Fibroblast of the aortic adventitia (primary cell): ENCODE measurements around the gene SDE2. TPM values are rescaled to one million over a fixed set of nuclear protein-coding genes. Genes with fewer than 3 reads are reported as not detected.
"Not testable (repeated sequence)": the region's sequence is repeated elsewhere in the genome, so short reads cannot be mapped to it uniquely, and the experiment has no call there.

Experiments
- DNase-seq: peaks from one replicate; pipeline ENCODE4 v3.0.0-alpha.2; 2010; ENCODE audit warnings: low read depth
- H3K4me3 ChIP-seq: 2 replicates; pipeline ENCODE4 v1.5.1; 2011; ENCODE audit warnings: low read depth, mild to moderate bottlenecking, control low read depth, low read length, moderate library complexity
- small RNA-seq: library from RNA; depleted of rRNA; stranded (forward); fragments of <200 nt; gene quantifications from one replicate; pipeline ENCODE3, GENCODE V24; 2012
- total RNA-seq: library from RNA; depleted of rRNA; stranded (reverse); fragments of >200 nt; gene quantifications from 2 replicates; pipeline ENCODE4 v1.2.3, GENCODE V29; 2012; ENCODE audit warnings: low replicate concordance
- TF ChIP-seq, protein P1 (sequence below): IDR thresholded peaks from 2 replicates; pipeline ENCODE4 v1.5.1; 2011; ENCODE audit warnings: mild to moderate bottlenecking, low read length, control low read depth, inconsistent platforms; ENCODE audit not compliant: insufficient read depth

SDE2 gene
- total RNA-seq, 1 donor: 21.6 TPM

DNA sequence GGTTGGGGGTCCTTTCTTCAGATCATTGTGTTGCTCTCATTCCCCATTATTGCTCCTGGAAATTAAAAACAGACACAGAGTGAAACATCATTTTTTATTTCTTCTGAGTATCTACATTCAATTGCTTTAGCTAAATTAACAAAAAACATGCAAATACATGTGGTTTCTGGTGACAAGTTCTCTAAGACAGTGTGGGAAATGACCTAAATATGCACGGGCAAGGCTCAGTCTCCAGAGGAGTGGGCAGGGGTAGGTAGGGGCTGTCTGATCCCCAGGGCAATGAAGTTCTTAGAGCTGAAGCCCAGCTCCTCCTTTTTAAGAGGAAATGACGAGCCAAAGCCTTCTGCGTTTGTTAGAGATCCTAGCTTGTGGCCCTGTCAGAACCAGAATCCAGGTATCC, 62.6 kb downstream of the SDE2 start:
- no peak overlapping the region for H3K4me3 ChIP-seq
- no peak for DNase-seq
- TF ChIP-seq, protein P1, sequence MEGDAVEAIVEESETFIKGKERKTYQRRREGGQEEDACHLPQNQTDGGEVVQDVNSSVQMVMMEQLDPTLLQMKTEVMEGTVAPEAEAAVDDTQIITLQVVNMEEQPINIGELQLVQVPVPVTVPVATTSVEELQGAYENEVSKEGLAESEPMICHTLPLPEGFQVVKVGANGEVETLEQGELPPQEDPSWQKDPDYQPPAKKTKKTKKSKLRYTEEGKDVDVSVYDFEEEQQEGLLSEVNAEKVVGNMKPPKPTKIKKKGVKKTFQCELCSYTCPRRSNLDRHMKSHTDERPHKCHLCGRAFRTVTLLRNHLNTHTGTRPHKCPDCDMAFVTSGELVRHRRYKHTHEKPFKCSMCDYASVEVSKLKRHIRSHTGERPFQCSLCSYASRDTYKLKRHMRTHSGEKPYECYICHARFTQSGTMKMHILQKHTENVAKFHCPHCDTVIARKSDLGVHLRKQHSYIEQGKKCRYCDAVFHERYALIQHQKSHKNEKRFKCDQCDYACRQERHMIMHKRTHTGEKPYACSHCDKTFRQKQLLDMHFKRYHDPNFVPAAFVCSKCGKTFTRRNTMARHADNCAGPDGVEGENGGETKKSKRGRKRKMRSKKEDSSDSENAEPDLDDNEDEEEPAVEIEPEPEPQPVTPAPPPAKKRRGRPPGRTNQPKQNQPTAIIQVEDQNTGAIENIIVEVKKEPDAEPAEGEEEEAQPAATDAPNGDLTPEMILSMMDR: no peak

DNA sequence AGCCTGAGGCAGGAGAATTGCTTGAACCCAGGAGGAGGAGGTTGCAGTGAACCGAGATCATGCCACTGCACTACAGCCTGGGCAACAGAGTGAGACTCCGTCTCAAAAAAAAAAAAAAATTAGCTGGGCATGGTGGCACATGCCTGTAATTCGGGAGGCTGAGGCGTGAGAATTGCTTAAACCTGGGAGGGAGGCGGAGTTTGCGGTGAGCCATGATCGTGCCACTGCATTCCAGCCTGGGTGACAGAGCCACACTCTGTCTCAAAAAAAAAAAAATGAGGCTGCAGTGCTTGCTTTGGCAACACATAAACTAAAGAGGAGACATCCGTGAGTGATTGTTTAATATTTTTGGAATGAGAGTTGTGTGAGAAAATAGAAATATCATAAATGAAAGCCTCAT, 63.1 kb downstream of the SDE2 start:
- H3K4me3 ChIP-seq, DNase-seq: not testable (repeated sequence)

DNA sequence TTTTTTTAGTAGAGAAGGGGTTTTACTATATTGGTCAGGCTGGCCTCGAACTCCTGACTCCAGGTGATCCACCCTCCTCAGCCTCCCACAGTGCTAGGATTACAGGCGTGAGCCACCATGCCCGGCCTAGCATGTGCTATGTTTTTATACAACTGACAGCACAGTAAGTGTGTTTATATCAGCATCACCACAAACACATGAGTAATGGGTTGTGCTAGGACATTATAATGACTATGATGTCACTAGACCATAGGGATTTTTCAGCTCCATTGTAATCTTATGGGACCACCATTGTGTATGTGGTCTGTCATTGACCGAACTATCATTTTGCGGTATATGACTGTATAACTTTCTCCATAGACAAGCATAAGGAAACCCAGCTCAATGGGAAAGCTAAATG, 64.4 kb downstream of the SDE2 start:
- DNase-seq: no peak
- TF ChIP-seq, protein P1: no peak
- no peak overlapping the region for H3K4me3 ChIP-seq

DNA sequence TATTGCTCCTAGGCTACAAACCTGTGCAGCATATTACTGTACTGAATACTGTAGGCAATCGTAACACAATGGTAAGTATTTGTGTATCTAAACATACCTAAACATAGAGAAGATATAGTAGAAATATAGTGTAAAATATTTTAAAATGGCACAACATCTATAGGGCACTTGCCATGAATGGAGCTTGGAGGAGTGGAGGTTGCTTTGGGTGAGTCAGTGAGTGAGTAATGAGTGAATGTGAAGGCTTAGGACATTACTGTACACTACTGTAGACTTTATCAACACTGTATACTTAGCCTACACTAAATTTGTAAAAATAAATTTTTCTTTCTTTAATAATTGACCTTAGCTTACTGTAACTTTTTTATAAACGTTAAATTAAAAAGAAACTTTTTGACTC, 66.1 kb downstream of the SDE2 start:
- peak; percentile 51 for DNase-seq
- TF ChIP-seq, protein P1: no peak
- H3K4me3 ChIP-seq: no peak overlapping the region

Small RNA genes lying within 50 kb of the gene (small RNA-seq; reads per million reads assigned to genes)
- gene AL117348.1: not detected
- gene NDUFA3P3: not detected

Other genes with a start within 250 kb of the SDE2 start
- 117 and 330 TPM in 2 replicates for gene SRP9, start 221.5 kb downstream of the SDE2 start, total RNA-seq
- 39.4 and 57.6 TPM in 2 replicates for gene EPHX1, start 189.2 kb downstream of the SDE2 start, total RNA-seq
- 21.4 and 26.4 TPM in 2 replicates for gene TMEM63A, start 117.0 kb downstream of the SDE2 start, total RNA-seq
- gene LEFTY1, start 110.2 kb downstream of the SDE2 start, total RNA-seq: not detected in 2 replicates
- 13.9 and 34.3 TPM in 2 replicates for gene PYCR2, start 75.1 kb downstream of the SDE2 start, total RNA-seq
- gene LEFTY2, start 58.1 kb downstream of the SDE2 start, total RNA-seq: 0.09 TPM in 1 of 2 replicates, not detected in the other
- 56.7 and 164 TPM in 2 replicates for gene H3-3A, start 63.4 kb upstream of the SDE2 start, total RNA-seq
- gene ACBD3, start 187.4 kb upstream of the SDE2 start, total RNA-seq: 72.0 and 91.7 TPM in 2 replicates
- gene MIXL1, start 224.3 kb upstream of the SDE2 start, total RNA-seq: not detected in 2 replicates